NK-92 (cell line): ENCODE results near the gene CYTH4.
"Not testable (repeated sequence)": the region's sequence is repeated elsewhere in the genome, so short reads cannot be mapped to it uniquely, and the experiment has no call there.

Experiments used
- DNase-seq: peaks from one replicate; lab custom pipeline; 2025; ENCODE audit not compliant: unreplicated experiment; lab: John Stamatoyannopoulos, UW

Gene CYTH4

GRCh38 chr22:37282385-37282677, at the start of gene CYTH4:
TSS of gene CYTH4 (plus strand) at chr22:37282508. CDS start at chr22:37282570, 62 bp downstream.
- DNase-seq = no peak

GRCh38 chr22:37233371-37233750, 48.9 kb upstream of the CYTH4 start:
- DNase-seq = not testable (repeated sequence)

- no peak for DNase-seq
Measured at GRCh38 chr22:37233751-37234631, 48.3 kb upstream of the CYTH4 start.

GRCh38 chr22:37234736-37235711, 47.3 kb upstream of the CYTH4 start:
- DNase-seq = no peak

GRCh38 chr22:37235897-37236607, 46.3 kb upstream of the CYTH4 start:
- DNase-seq = no peak

GRCh38 chr22:37237371-37238268, 44.7 kb upstream of the CYTH4 start:
- DNase-seq = no peak

GRCh38 chr22:37239336-37240239, 42.7 kb upstream of the CYTH4 start:
- no peak for DNase-seq

- DNase-seq = no peak
Measured at GRCh38 chr22:37240240-37240940, 41.9 kb upstream of the CYTH4 start.

- no peak for DNase-seq
Measured at GRCh38 chr22:37240941-37241320, 41.4 kb upstream of the CYTH4 start.

GRCh38 chr22:37241351-37242142, 40.8 kb upstream of the CYTH4 start:
- DNase-seq = no peak

- peak; percentile 47 for DNase-seq
Measured at GRCh38 chr22:37242395-37242918, 39.9 kb upstream of the CYTH4 start.

- DNase-seq = no peak
Measured at GRCh38 chr22:37243402-37244113, 38.8 kb upstream of the CYTH4 start.

GRCh38 chr22:37244114-37244921, 38.0 kb upstream of the CYTH4 start, which contains the start of gene RAC2:
TSS of gene RAC2 (minus strand) at chr22:37244269. CDS start at chr22:37244148, 121 bp downstream.
- DNase-seq = no peak

GRCh38 chr22:37244922-37245722, 37.2 kb upstream of the CYTH4 start:
- DNase-seq = no peak

GRCh38 chr22:37245740-37246139, 36.6 kb upstream of the CYTH4 start:
- DNase-seq = no peak
